Gastroesophageal sphincter (tissue), 3 donors: ENCODE measurements around the gene ZCCHC12.
A peak's percentile ranks its signal among the peaks of the same experiment; 100 is the strongest.

ENCODE experiments used
- CTCF ChIP-seq, 4 experiments: fragments of 200-600 bp in 2 of 4; fragments of 450-650 bp in 2 of 4; sonication (generic) in 1 of 4; IDR thresholded peaks; one replicate each; pipeline ENCODE4 v1.5.1; 2017 to 2019; ENCODE audit warnings: antibody characterized with exemption in 4 of 4, mild to moderate bottlenecking in 2 of 4, moderate library complexity in 2 of 4
- EP300 ChIP-seq: sonication (generic); formaldehyde crosslinking; IDR thresholded peaks from one replicate; pipeline ENCODE4 v1.6.1; 2017; ENCODE audit warnings: antibody characterized with exemption, mild to moderate bottlenecking
- POLR2AphosphoS5 ChIP-seq: sonication (generic); formaldehyde crosslinking; IDR thresholded peaks from one replicate; pipeline ENCODE4 v1.6.1; 2017; ENCODE audit warnings: antibody characterized with exemption

GRCh38 chrX:118839334-118839958 is 15.8 kb downstream of the ZCCHC12 start:
- TF ChIP-seq CTCF (IDR thresholded peaks at IDR 0.05) (peak; percentile 60 to 86 (median 69)), POLR2AphosphoS5 (no peak), EP300 (no peak)
